Left renal pelvis (tissue), 4 donors: ENCODE data around the gene BCOR. TPM values are rescaled to one million over a fixed set of nuclear protein-coding genes. Genes with fewer than 3 reads are reported as not detected.

Experiments used
- DNase-seq, 4 donors: peaks; one replicate each; pipeline ENCODE4 v3.0.0-alpha.2; 2013; ENCODE audit warnings: low read depth in 4 of 4, low spot score in 3 of 4
- polyA plus RNA-seq, 4 donors: library from polyadenylated mRNA; unstranded; fragments of 120-200 nt; gene quantifications; one replicate each; pipeline ENCODE4 v1.2.1, GENCODE V29; 2013; ENCODE audit not compliant: insufficient read length in 4 of 4

Gene BCOR
- polyA plus RNA-seq, 4 donors: 48.9 to 63.3 (median 52.8) TPM

- no peak for DNase-seq
These were observed 29.7 kb downstream of the BCOR start for GRCh38 chrX:40068048-40068447.

GRCh38 chrX:40066700-40067099 is 31.1 kb downstream of the BCOR start:
- DNase-seq: no peak

- DNase-seq: no peak
These were observed 32.3 kb downstream of the BCOR start for GRCh38 chrX:40065296-40066046.

GRCh38 chrX:40064055-40064597 is 33.6 kb downstream of the BCOR start:
- no peak for DNase-seq

GRCh38 chrX:40063555-40063954 is 34.2 kb downstream of the BCOR start:
- DNase-seq: no peak

- DNase-seq: no peak
These were observed 35.1 kb downstream of the BCOR start for GRCh38 chrX:40062525-40063155.

- DNase-seq: no peak
These were observed 35.8 kb downstream of the BCOR start for GRCh38 chrX:40061871-40062524.

- DNase-seq: no peak
These were observed 36.8 kb downstream of the BCOR start for GRCh38 chrX:40061005-40061404.

GRCh38 chrX:40060356-40060845 is 37.4 kb downstream of the BCOR start:
- DNase-seq: no peak

GRCh38 chrX:40058719-40059118 is 39.0 kb downstream of the BCOR start:
- DNase-seq: no peak

- DNase-seq: no peak
These were observed 40.4 kb downstream of the BCOR start for GRCh38 chrX:40057405-40057804.

GRCh38 chrX:40056420-40056819 is 41.3 kb downstream of the BCOR start:
- DNase-seq: no peak

GRCh38 chrX:40055495-40055894 is 42.3 kb downstream of the BCOR start:
- DNase-seq: no peak

- DNase-seq: no peak
These were observed 43.0 kb downstream of the BCOR start for GRCh38 chrX:40054793-40055192.

GRCh38 chrX:40050532-40050931 is 47.2 kb downstream of the BCOR start:
- no peak for DNase-seq

- no peak for DNase-seq
These were observed 48.6 kb downstream of the BCOR start for GRCh38 chrX:40049084-40049641.

- no peak for DNase-seq
These were observed 50.3 kb downstream of the BCOR start for GRCh38 chrX:40047485-40047884.

- no peak for DNase-seq
These were observed 53.9 kb downstream of the BCOR start for GRCh38 chrX:40043895-40044294.

GRCh38 chrX:40041915-40042314 is 55.8 kb downstream of the BCOR start:
- DNase-seq: no peak

GRCh38 chrX:40040686-40041461 is 56.9 kb downstream of the BCOR start:
- no peak for DNase-seq
